ENCODE measurements around the gene CYP11A1.
"Not testable (repeated sequence)": the region's sequence is repeated elsewhere in the genome, so short reads cannot be mapped to it uniquely, and the experiment has no call there.

The CYP11A1 gene

DNA sequence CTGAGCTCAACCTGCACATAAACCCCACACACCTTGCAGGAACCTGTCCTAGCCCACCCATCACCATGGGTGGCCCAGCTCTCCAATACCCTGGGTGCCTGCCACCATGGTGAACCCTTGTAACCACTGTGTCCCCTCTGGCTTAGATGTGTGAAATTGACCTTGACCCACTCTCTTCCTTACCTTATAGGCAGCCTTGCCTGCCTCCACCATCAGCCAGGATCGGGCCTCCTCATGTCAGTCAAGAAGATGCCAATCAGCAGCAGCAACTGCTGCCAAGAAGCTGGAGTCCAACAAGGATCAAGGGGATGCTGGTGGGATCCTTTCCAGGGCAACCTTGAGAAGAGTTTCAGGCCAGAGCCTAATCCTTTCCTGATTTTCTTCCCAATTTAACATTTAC is 8.8 kb upstream of the CYP11A1 start:
- DNase-seq, result no peak

GRCh38 chr15:74375303-74375693 is 7.9 kb upstream of the CYP11A1 start:
- DNase-seq, result peak in 49 of 58 donors; percentile 16 to 87 (median 49)

DNA sequence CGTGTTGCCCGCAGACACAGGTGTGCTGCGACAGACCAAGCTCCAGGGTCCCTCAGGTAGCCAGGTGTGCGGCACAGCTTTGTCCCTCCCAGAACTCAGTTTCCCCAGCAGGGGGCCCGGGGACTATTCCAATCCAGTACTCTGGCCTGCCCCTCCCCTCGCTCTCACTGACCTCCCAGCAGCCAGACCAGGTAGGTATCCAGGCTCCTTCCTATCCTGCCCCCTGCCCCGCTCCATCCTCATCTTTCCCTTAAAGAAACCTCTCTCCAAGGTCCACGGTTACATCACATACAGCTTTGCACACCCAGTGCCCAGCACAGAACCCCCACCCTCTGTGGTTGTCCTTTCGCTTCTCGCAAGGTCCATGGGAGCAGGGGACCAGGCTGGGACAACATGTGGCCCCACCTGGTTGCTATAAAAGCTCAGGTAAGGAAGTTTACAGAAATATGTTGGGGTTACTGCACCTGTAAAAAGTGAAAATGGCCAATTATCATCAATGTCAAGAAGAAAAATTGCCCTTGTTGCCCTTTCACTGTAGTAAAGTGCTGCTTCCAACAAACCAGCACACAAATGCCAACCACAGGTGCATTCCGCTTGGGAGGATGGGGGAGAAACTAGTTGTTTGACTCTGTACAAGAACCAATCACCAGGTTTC is 7.3 kb upstream of the CYP11A1 start:
- no peak for DNase-seq

- DNase-seq, result peak in 57 of 58 donors; percentile 32 to 89 (median 76)
These were observed 6.5 kb upstream of the CYP11A1 start for GRCh38 chr15:74373731-74374647.

DNA sequence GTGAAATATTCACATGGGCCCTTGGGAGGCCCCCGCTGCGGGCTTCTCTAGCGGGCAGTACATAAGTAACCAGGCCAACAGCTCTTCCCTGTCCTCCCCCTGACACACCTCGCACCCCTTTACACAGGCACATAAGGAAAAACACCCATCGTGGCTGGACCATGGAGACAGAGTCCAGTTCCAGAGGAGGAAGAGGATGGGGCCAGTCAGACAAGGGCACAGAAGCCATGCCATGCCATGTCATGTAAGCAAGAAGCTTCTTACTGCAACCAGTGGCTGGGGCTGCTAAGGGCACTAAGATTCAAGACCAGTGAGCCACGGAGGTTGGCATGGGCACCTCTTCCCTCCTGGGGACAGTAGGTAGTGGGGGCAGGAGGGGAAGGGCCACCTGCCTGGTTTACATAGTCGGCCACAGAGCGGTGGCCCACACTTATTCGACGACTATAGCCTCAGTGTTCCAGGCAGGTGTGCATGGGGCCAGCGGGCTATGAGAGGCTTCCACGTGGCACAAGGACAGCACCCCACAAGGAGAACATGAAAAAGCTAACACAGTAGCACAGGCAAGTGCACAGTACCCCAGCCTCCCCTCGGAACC is 5.7 kb upstream of the CYP11A1 start:
- DNase-seq, result no peak

DNA sequence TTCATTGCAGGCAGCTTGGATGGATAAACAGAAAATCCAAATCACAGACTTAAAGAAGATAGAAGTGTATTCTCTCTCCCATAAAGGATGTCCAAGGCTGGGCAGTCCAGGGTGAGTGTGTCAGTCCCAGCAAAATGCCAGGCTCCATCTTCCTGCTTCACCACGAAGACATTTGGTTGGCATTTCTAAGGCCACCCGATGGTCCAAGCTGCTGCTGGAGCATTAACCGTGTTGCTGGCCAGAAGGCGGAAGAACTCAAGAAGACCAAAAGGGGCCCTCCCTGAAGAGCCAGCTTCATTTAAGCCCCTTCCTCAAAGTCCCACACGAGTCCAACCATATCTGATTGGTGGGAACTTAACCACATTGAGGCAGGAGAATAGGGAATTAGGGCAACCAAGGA is 3.0 kb upstream of the CYP11A1 start:
- DNase-seq, result no peak

- DNase-seq, result no peak
These were observed 2.3 kb upstream of the CYP11A1 start for GRCh38 chr15:74369756-74370155.

- DNase-seq, result no peak
These were observed 1.8 kb upstream of the CYP11A1 start for GRCh38 chr15:74369084-74369745.

- no peak for DNase-seq
These were observed 675 bp upstream of the CYP11A1 start for GRCh38 chr15:74368121-74368520.

DNA sequence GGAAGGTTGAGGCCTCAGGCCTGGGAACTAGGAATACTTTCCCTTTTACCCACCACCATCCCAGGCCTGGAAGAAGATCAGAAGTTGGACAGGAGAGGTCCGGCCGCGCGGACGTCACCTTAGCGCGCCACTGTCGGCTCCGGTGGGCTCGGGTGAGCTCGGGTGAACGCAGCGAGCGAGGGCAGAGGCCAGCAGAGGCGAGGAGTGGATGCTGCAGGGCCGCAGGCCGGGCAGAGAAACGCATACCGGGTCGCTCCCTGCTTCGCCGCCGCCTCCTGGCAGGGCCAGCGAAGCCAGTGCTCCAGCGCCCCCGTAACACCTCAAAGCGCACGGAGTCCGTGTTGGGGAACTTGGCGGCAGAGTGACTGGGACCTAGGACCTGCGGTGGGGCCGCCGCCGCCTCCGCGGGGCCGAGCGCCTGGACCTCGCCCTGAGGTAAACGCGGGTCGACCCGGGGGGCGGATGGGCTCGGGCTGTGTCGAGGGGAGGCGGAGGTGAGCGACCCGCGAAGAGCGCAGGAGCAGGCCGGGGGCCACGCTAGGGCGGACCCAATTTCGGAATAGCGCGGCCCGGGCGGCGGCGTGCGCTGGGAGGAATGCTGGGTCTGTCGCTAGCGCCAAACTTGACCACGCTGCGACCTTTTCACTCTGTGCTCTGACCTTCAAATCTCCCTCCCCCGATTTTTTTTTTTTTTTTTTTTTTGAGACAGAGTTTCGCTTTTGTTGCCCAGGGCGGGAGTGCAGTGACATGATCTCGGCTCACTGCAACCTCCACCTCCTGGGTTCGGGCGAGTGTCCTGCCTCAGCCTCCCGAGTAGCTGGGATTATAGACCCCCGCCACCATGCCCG is 1.6 kb downstream of the CYP11A1 start:
- DNase-seq, result peak in 1 of 58 donors; percentile 10

DNA sequence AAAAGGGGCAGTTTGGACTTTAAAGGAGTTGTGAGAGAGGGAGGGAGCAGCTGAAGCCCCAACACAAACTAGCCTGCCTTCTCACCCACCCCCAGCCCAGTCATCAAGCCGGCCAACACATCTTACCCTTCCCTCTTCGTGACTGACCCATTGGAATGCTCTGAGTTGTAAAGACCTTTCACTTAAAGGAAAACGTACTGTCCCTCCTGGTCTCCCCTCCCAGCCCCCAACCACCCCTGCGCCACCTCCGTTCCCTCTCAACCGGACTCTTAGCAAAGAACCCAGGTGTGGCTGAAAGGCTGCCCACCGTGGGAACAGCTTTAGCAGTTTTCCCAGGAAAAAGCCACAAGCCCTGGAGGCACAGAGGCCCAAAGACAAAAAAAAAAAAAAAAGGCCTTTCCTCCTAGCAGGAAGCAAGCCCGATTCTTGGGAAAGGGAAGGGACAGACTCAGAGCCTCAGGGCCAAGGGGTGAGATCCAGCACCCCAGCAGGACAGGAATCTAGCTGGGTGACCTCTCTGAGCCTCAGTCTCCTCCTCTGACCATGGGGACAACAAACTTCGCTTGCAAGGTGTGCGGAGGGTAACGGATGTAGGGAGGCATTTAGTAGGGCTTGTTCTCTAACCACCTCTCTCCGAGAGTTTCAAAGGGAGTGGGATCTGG is 2.4 kb downstream of the CYP11A1 start:
- DNase-seq, result no peak

DNA sequence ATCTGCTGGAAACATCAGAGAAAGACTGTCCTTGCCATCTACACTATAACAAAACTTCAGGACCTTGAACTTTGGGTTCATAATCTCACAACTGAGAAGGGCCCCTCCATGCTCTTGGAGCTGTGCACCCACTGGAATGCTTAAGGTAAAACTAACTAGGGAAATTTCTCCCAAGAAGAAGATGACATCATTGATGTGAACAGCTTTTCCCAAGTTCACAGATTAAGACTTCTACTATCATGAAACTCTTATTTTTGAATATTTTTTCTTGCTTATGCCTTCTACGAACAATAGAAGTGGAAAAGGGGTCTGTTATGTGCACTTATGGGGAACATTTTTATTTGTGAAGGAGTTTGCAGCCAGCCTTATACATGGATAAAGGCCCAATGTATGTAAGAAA is 5.0 kb downstream of the CYP11A1 start:
- DNase-seq, result no peak

DNA sequence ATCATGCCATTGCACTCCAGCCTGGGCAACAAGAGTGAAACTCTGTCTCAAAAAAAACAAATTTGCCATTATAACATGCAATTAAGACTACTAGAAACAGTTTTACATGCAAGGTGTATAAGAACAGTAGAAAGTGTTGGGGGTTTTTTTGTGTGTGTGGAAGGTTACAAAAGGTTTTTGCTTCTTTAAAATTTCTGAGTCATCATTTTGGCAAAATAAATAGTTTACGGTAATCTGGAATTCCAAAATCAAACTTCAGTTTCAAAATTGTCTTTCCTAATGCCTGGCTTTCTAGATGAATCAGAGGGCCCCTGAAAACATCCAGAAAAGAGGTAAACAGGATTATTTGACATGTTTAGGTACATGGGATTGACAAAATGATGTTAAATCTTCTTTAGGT is 6.6 kb downstream of the CYP11A1 start:
- DNase-seq, result not testable (repeated sequence)

DNA sequence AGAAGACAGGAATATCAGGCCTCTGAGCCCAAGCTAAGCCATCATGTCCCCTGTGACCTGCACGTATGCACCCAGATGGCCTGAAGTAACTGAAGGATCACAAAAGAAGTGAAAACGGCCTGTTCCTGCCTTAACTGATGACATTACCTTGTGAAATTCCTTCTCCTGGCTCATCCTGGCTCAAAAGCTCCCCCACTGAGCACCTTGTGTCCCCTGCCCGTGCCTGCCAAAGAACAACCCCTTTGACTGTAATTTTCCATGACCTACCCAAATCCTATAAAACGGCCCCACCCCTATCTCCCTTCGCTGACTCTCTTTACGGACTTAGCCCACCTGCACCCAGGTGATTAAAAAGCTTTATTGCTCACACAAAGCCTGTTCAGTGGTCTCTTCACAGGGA is 8.1 kb downstream of the CYP11A1 start:
- not testable (repeated sequence) for DNase-seq

DNA sequence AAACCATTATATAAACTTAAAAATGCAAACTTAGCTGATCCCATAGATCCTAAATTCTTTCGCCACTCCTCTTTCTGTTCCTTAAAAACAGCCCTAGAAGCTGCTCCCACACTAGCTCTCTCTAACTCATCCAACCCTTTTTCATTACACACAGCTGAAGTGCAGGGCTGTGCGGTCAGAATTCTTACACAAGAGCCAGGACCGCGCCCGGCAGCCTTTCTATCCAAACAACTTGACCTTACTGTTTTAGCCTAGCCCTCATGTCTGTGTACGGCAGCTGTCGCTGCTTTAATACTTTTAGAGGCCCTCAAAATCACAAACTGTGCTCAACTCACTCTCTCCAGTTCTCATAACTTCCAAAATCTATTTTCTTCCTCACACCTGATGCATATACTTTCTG is 9.9 kb downstream of the CYP11A1 start:
- DNase-seq, result not testable (repeated sequence)

DNA sequence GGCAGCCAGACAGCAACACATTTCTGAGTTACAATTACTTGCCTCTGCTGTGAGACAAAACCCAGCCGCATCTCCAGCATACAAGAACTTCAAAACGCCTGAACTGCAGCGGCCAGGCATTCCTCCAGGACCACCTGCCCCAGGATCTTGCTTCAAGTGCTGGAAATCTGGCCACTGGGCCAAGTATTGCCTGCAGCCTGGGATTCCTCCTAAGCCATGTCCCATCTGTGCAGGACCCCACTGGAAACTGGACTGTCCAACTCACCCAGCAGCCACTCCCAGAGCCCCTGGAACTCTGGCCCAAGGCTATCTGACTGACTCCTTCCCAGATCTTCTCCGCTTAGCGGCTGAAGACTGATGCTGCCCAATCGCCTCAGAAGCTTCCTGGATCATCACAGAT is 11.4 kb downstream of the CYP11A1 start:
- DNase-seq, result not testable (repeated sequence)

DNA sequence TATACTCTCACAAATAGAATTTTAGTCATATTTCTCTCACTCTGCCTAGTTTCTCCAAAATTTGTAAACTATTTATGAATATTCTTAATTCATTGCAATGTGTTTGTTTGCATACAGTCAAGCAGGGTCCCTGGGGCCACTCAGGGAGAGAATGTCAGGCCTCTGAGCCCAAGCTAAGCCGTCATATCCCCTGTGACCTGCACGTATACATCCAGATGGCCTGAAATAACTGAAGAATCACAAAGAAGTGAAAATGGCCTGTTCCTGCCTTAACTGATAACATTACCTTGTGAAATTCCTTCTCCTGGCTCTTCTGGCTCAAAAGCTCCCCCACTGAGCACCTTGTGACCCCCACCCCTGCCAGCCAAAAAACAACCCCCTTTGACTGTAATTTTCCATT is 13.5 kb downstream of the CYP11A1 start:
- DNase-seq, result not testable (repeated sequence)

DNA sequence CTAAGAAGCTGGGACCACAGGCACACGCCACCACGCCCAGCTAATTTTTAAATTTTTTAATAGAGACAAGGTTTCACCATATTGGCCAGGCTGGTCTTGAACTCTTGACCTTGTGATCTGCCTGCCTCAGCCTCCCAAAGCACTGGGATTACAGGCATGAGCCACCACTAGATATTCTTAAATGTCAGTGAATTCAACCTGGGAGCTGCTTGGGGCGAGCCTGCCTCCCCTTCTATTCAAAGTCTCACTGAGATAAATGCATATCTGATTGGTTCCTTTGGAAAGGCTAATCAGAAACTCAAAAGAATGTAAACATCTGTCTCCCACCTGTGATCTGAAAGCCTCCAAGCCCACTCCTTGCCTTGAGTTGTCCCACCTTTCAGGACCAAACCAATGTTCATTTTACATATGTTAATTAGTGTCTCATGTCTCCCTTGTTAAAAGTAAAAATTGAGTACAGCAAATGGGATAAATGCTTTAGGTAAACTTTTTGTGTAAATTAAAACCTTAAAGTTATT is 15.0 kb downstream of the CYP11A1 start:
- DNase-seq, result no peak

DNA sequence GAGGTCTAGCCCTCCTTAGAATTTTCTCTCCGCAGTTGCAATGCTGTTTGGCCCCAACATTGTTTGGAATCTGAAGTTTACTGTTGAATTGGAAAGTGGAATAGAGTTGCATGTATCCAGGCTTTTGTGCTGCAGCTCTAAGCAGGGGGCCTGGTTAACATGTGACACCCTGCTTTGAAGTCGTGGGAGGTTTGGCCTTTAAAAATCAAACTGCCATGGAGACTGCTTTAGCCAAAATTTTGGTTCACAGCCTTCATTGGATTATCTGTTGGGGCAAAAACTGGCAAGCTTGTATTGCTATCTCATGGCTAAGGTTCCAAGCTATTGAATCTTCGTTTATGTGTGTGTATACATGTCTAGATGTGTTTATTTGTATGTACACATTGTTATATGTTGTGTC is 15.8 kb downstream of the CYP11A1 start:
- no peak for DNase-seq
